Measurements from ENCODE around the gene ATXN2.

Gene ATXN2

DNA sequence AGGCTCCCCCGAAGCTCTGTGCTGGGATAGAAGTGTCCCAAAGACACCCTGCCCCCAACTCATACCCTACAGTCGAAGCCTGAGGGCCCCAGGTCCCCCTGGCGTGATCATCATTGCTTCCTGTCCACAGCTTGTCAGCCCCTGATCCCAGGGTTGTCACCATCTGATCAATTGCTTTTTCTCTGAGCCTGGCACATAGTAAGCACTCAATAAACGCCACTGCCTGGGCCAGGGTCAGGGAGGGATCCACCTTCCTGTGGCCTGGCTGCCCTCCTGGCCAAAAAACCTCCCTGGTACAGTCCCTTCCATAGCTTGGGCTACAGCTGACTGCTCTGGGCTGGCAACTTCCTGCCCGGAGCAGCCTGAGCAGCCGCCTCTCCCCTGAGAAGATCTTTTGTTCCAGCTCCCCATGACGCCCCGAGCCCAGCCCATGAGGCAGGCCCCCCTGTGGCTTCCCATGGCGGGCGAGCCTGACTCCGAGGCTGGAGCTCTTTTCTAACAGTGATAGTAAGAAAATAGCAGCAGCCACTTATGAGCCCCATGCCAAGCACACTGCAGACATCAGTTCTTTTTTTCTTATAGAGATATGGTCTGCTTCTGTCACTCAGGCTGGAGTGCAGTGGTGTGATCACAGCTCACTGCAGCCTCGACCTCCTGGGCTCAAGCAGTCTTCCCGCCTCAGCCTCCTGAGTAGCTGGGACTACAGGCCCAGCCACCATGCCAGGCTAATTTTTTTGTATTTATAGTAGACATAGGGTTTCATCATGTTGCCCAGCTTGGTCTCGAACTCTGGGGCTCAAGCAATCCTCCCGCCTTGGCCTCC is 186.9 kb downstream of the ATXN2 start:
- no peak overlapping the region for H2AFZ ChIP-seq (ENCODE audit: low read length)
- H3K4me2 ChIP-seq (ENCODE audit: low read depth, low read length): no peak overlapping the region
- no peak overlapping the region for H3K27ac ChIP-seq (ENCODE audit: low read length)
- no peaks in the 10 kb centered on the region for H3K27me3 ChIP-seq (replicated peaks; ENCODE audit: insufficient read depth, low read length)
- no peaks in the 10 kb centered on the region for H3K4me1 ChIP-seq (ENCODE audit: low read length)
- no peaks in the 10 kb centered on the region for H3K9me2 ChIP-seq (replicated peaks; ENCODE audit: insufficient read depth, low read length)
- no peak overlapping the region for H3K9ac ChIP-seq (ENCODE audit: low read length)
- peaks cover 51% of the 10 kb centered on the region for H3K79me2 ChIP-seq (ENCODE audit: low read length)
- H3K4me3 ChIP-seq (ENCODE audit: low read length): no peak overlapping the region
- no peaks in the 10 kb centered on the region for H3F3A ChIP-seq (ENCODE audit: insufficient read depth, low read length)
- no peaks in the 10 kb centered on the region for H3K9me3 ChIP-seq (replicated peaks; ENCODE audit: insufficient read depth, low read length)
- H3K36me3 ChIP-seq (replicated peaks; ENCODE audit: insufficient read depth, low read length): no peaks in the 10 kb centered on the region
- no peaks in the 10 kb centered on the region for H4K20me1 ChIP-seq (ENCODE audit: insufficient read depth, low read length)
- TF ChIP-seq, protein P1, sequence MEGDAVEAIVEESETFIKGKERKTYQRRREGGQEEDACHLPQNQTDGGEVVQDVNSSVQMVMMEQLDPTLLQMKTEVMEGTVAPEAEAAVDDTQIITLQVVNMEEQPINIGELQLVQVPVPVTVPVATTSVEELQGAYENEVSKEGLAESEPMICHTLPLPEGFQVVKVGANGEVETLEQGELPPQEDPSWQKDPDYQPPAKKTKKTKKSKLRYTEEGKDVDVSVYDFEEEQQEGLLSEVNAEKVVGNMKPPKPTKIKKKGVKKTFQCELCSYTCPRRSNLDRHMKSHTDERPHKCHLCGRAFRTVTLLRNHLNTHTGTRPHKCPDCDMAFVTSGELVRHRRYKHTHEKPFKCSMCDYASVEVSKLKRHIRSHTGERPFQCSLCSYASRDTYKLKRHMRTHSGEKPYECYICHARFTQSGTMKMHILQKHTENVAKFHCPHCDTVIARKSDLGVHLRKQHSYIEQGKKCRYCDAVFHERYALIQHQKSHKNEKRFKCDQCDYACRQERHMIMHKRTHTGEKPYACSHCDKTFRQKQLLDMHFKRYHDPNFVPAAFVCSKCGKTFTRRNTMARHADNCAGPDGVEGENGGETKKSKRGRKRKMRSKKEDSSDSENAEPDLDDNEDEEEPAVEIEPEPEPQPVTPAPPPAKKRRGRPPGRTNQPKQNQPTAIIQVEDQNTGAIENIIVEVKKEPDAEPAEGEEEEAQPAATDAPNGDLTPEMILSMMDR (IDR thresholded peaks at IDR 0.05; ENCODE audit: low read length): no peak
- TF ChIP-seq EZH2phosphoT487 (IDR thresholded peaks at IDR 0.05; ENCODE audit: low read length) (no peak), EZH2 (optimal IDR thresholded peaks at IDR 0.05; ENCODE audit: low read depth, low read length) (no peak)
- DNase-seq: no peak

DNA sequence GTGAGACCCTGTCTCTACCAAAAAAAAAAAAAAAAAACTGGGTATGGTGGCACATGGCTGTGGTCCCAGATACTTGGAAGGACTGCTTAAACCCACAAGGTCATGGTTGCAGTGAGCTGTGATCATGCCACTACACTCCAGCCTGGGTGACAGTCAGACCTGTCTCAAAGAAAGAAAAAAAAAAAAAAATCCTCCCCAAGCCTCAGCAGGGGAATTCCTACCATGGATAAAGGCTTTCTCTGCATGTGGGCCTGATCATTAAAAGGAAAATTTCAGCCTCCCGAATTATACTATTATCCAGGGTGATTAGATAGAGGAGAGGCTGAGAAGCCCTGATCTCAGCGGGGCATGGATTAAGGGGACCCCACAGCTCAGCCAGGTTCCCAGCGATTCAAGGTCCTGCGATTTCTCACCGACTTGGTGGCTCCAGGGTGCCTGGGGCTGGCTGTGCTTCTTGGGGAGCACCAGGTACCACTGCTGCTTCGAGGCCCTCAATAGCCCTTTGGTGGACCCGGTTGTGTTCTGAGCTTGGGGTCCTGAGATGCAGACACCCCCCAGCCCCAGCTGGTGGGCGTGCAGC is 187.8 kb downstream of the ATXN2 start:
- Histone ChIP-seq H3K36me3 (replicated peaks; ENCODE audit: insufficient read depth, low read length) (no peaks in the 10 kb centered on the region), H3K9me2 (replicated peaks; ENCODE audit: insufficient read depth, low read length) (no peaks in the 10 kb centered on the region), H3K4me3 (ENCODE audit: low read length) (no peak overlapping the region), H4K20me1 (ENCODE audit: insufficient read depth, low read length) (no peaks in the 10 kb centered on the region), H3F3A (ENCODE audit: insufficient read depth, low read length) (no peaks in the 10 kb centered on the region), H3K9me3 (replicated peaks; ENCODE audit: insufficient read depth, low read length) (no peaks in the 10 kb centered on the region), H3K79me2 (ENCODE audit: low read length) (peaks cover 61% of the 10 kb centered on the region), H3K9ac (ENCODE audit: low read length) (no peak overlapping the region), H3K4me2 (ENCODE audit: low read depth, low read length) (no peak overlapping the region), H2AFZ (ENCODE audit: low read length) (no peak overlapping the region), H3K27me3 (replicated peaks; ENCODE audit: insufficient read depth, low read length) (no peaks in the 10 kb centered on the region), H3K4me1 (ENCODE audit: low read length) (no peaks in the 10 kb centered on the region), H3K27ac (ENCODE audit: low read length) (no peak overlapping the region)
- TF ChIP-seq EZH2 (optimal IDR thresholded peaks at IDR 0.05; ENCODE audit: low read depth, low read length): no peak
- TF ChIP-seq, protein P1 (IDR thresholded peaks at IDR 0.05; ENCODE audit: low read length): no peak
- no peak for TF ChIP-seq EZH2phosphoT487 (IDR thresholded peaks at IDR 0.05; ENCODE audit: low read length)
- no peak for DNase-seq

DNA sequence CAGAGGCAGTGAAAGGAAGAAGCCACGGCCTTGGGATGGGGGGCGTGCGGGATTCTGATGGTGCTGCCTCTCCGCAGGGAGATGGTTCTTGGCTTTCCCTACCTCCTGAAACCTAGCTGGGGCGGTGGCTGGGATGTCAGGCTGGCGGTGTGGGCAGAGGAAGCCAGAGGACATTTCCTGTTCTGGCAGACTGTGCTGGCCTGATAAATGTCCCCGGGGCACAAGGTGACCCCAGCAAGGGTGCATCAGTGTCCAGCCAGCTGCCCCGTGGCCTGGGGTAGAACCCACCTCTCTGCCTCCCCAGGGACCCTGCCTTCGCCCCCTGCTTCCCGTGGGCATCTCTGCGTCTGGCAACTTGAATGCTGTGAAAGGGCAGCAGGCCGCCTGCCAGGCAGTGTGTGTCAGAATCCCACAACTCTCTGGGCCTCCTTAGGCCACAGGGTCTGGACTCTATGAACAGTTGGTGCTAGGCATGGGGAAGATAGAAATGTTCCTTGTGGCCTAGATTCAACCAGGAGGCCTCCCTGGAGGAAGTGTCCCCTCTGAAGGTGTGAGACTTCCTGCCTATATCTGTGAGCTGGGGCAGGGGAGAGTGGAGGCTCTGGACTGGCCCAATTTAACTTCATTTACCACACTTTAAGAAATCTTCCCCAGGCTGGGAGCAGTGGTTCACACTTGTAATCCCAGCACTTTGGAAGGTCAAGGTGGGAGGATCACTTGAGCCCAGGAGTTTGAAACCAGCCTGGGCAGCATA is 188.5 kb downstream of the ATXN2 start:
- Histone ChIP-seq H3K36me3 (replicated peaks; ENCODE audit: insufficient read depth, low read length) (no peaks in the 10 kb centered on the region), H3K4me1 (ENCODE audit: low read length) (no peaks in the 10 kb centered on the region), H2AFZ (ENCODE audit: low read length) (no peak overlapping the region), H3K79me2 (ENCODE audit: low read length) (peaks cover 62% of the 10 kb centered on the region), H3K9me3 (replicated peaks; ENCODE audit: insufficient read depth, low read length) (no peaks in the 10 kb centered on the region), H3K4me2 (ENCODE audit: low read depth, low read length) (no peak overlapping the region), H3K9ac (ENCODE audit: low read length) (no peak overlapping the region), H3K27ac (ENCODE audit: low read length) (no peak overlapping the region), H3K4me3 (ENCODE audit: low read length) (no peak overlapping the region), H4K20me1 (ENCODE audit: insufficient read depth, low read length) (no peaks in the 10 kb centered on the region), H3F3A (ENCODE audit: insufficient read depth, low read length) (no peaks in the 10 kb centered on the region), H3K9me2 (replicated peaks; ENCODE audit: insufficient read depth, low read length) (no peaks in the 10 kb centered on the region), H3K27me3 (replicated peaks; ENCODE audit: insufficient read depth, low read length) (no peaks in the 10 kb centered on the region)
- DNase-seq: no peak
- TF ChIP-seq EZH2 (optimal IDR thresholded peaks at IDR 0.05; ENCODE audit: low read depth, low read length) (no peak), EZH2phosphoT487 (IDR thresholded peaks at IDR 0.05; ENCODE audit: low read length) (no peak)
- TF ChIP-seq, protein P1 (IDR thresholded peaks at IDR 0.05; ENCODE audit: low read length): no peak

Data from MM.1S (cell line).